ENCODE measurements around the gene TAF4B. TPM values are rescaled to one million over a fixed set of nuclear protein-coding genes. Genes with fewer than 3 reads are reported as not detected.
A peak's percentile ranks its signal among the peaks of the same experiment; 100 is the strongest.

TAF4B gene
- total RNA-seq, 1 experiment from 2014 or later, result 15.2 TPM

- ATAC-seq (peak; percentile 54), DNase-seq (ENCODE audit: low spot score) (no peak)
- H3K9me3 Mint-ChIP-seq, result no peaks in the 10 kb centered on the region
- H3K27ac Mint-ChIP-seq, result no peak overlapping the region
- ChIA-PET POLR2A (no interaction called here), CTCF (interaction anchor here (1.8 kb wide), 1 partner anchor 31 kb away, joined by 7 read pairs; no protein-coding TSS in a partner anchor)
- H3K4me1 Mint-ChIP-seq, result peaks cover 11% of the 10 kb centered on the region
- TF ChIP-seq USF2 (CRISPR knock-in tag; IDR thresholded peaks at IDR 0.05) (no peak), ZBTB21 (CRISPR knock-in tag; IDR thresholded peaks at IDR 0.05; ENCODE audit: borderline replicate concordance) (no peak), MLX (CRISPR knock-in tag; IDR thresholded peaks at IDR 0.05) (no peak), STAT6 (CRISPR knock-in tag; conservative IDR thresholded peaks at IDR 0.05; ENCODE audit: low read depth) (no peak), TP53 (CRISPR knock-in tag; IDR thresholded peaks at IDR 0.05) (no peak), IRF1 (CRISPR knock-in tag; IDR thresholded peaks at IDR 0.05) (no peak), ZNF138 (CRISPR knock-in tag; conservative IDR thresholded peaks at IDR 0.05) (no peak), FOXP4 (CRISPR knock-in tag; IDR thresholded peaks at IDR 0.05) (no peak), ERG (CRISPR knock-in tag; IDR thresholded peaks at IDR 0.05) (no peak), FOXJ3 (CRISPR knock-in tag; IDR thresholded peaks at IDR 0.05; ENCODE audit: borderline replicate concordance) (no peak), ZNF423 (CRISPR knock-in tag; IDR thresholded peaks at IDR 0.05) (no peak), ZNF281 (CRISPR knock-in tag; IDR thresholded peaks at IDR 0.05) (no peak), ZNF317 (CRISPR knock-in tag; IDR thresholded peaks at IDR 0.05; ENCODE audit: borderline replicate concordance, low read depth) (no peak), ZNF396 (CRISPR knock-in tag; IDR thresholded peaks at IDR 0.05; ENCODE audit: borderline replicate concordance) (no peak), ATF6 (CRISPR knock-in tag; IDR thresholded peaks at IDR 0.05) (no peak), ETV6 (CRISPR knock-in tag; IDR thresholded peaks at IDR 0.05) (no peak), CREM (CRISPR knock-in tag; IDR thresholded peaks at IDR 0.05) (no peak), MAX (CRISPR knock-in tag; IDR thresholded peaks at IDR 0.05) (no peak), FOXP1 (CRISPR knock-in tag; IDR thresholded peaks at IDR 0.05; ENCODE audit: borderline replicate concordance) (no peak), PREB (CRISPR knock-in tag; IDR thresholded peaks at IDR 0.05; ENCODE audit: borderline replicate concordance) (no peak)
- 0 out of 2 replicates have a peak, but pooled peaks cover 2% of the 10 kb centered on the region for H3K27me3 Mint-ChIP-seq (ENCODE audit: low read depth)
- H3K4me3 Mint-ChIP-seq, result no peak overlapping the region
- no peaks in the 10 kb centered on the region for H3K36me3 Mint-ChIP-seq
Observed at GRCh38 chr18:26414901-26415440, 188.7 kb downstream of the TAF4B start.

Data from WTC11 (cell line).